Osteoblast (primary cell): ENCODE data around the gene RAD21L1. TPM values are rescaled to one million over a fixed set of nuclear protein-coding genes. Genes with fewer than 3 reads are reported as not detected.

Experiments used
- DNase-seq: peaks from one replicate; pipeline ENCODE4 v3.0.0; 2011; ENCODE audit warnings: low spot score, mixed read lengths; ENCODE audit not compliant: insufficient read length; ENCODE audit errors: missing footprints
- H2AFZ ChIP-seq: 2 replicates; pipeline ENCODE4 v1.6.0; 2011; ENCODE audit warnings: mild to moderate bottlenecking, low read length
- H3K27ac ChIP-seq: 2 replicates; pipeline ENCODE4 v1.5.1; 2011; ENCODE audit warnings: mild to moderate bottlenecking, low read depth, low read length, moderate library complexity
- H3K27me3 ChIP-seq: 2 replicates; pipeline ENCODE4 v1.6.0; 2012; ENCODE audit warnings: mild to moderate bottlenecking, control low read depth, inconsistent platforms, low read length, moderate library complexity; ENCODE audit not compliant: insufficient read depth
- H3K36me3 ChIP-seq: 2 replicates; pipeline ENCODE4 v1.5.1; 2011; ENCODE audit warnings: mild to moderate bottlenecking, low read length, control low read depth, moderate library complexity; ENCODE audit not compliant: insufficient read depth
- H3K4me1 ChIP-seq: 2 replicates; pipeline ENCODE4 v1.5.1; 2011; ENCODE audit warnings: mild to moderate bottlenecking, low read length, control low read depth, moderate library complexity; ENCODE audit not compliant: insufficient read depth
- H3K4me2 ChIP-seq: 2 replicates; pipeline ENCODE4 v1.6.0; 2011; ENCODE audit warnings: mild to moderate bottlenecking, low read length; ENCODE audit not compliant: insufficient read depth
- H3K4me3 ChIP-seq: fragments of 200-600 bp; sonication (generic); 3 replicates; pipeline ENCODE4 v1.5.1; 2012; ENCODE audit warnings: mild to moderate bottlenecking, low read length, inconsistent platforms; ENCODE audit not compliant: insufficient read depth
- H3K79me2 ChIP-seq: 2 replicates; pipeline ENCODE4 v1.6.0; 2012; ENCODE audit warnings: mild to moderate bottlenecking, low read length, control low read depth, inconsistent platforms; ENCODE audit not compliant: insufficient read depth
- H3K9me3 ChIP-seq: 2 replicates; pipeline ENCODE4 v1.5.1; 2011; ENCODE audit warnings: low read depth, low read length, control low read depth
- H4K20me1 ChIP-seq: 2 replicates; pipeline ENCODE4 v1.6.0; 2012; ENCODE audit warnings: mild to moderate bottlenecking, low read length, control low read depth; ENCODE audit not compliant: insufficient read depth
- total RNA-seq: library from RNA; depleted of rRNA; stranded (reverse); fragments of >200 nt; gene quantifications from 2 replicates; pipeline ENCODE4 v1.2.3, GENCODE V29; 2012
- TF ChIP-seq, protein P1 (sequence below): IDR thresholded peaks from 2 replicates; pipeline ENCODE4 v1.5.1; 2011; ENCODE audit warnings: mild to moderate bottlenecking, low read depth, low read length, moderate library complexity; ENCODE audit errors: extremely low read depth

Gene RAD21L1
- total RNA-seq, 1 donor = not detected

DNA sequence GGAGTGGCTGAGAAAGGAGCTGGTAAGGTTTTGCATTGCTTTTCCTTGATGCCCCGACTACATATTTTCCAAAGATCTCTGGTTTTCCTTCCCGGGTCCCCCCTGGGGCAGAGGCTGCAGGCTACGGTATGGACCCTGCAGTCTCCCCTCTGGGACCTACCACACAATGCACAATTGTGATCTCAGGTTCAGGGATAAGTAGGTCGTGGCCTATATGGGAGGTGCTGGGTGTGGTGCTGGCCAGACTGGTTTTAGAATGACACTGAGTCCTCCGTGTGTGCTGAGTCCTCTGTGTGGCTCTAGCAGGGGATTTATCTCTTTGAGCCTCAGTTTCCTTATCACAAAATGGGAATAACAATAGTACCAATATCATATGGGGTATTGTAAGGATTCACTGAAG lies 22.2 kb upstream of the RAD21L1 start:
- no peaks in the 10 kb centered on the region for H3K36me3 ChIP-seq
- H4K20me1 ChIP-seq = no peaks in the 10 kb centered on the region
- no peak overlapping the region for H3K27ac ChIP-seq
- TF ChIP-seq, protein P1, sequence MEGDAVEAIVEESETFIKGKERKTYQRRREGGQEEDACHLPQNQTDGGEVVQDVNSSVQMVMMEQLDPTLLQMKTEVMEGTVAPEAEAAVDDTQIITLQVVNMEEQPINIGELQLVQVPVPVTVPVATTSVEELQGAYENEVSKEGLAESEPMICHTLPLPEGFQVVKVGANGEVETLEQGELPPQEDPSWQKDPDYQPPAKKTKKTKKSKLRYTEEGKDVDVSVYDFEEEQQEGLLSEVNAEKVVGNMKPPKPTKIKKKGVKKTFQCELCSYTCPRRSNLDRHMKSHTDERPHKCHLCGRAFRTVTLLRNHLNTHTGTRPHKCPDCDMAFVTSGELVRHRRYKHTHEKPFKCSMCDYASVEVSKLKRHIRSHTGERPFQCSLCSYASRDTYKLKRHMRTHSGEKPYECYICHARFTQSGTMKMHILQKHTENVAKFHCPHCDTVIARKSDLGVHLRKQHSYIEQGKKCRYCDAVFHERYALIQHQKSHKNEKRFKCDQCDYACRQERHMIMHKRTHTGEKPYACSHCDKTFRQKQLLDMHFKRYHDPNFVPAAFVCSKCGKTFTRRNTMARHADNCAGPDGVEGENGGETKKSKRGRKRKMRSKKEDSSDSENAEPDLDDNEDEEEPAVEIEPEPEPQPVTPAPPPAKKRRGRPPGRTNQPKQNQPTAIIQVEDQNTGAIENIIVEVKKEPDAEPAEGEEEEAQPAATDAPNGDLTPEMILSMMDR = no peak
- H3K79me2 ChIP-seq = no peaks in the 10 kb centered on the region
- no peaks in the 10 kb centered on the region for H3K4me1 ChIP-seq
- H3K4me3 ChIP-seq = no peak overlapping the region
- H3K27me3 ChIP-seq = peaks cover 29% of the 10 kb centered on the region
- H3K4me2 ChIP-seq = no peak overlapping the region
- no peak for DNase-seq
- H2AFZ ChIP-seq = no peak overlapping the region
- H3K9me3 ChIP-seq = no peaks in the 10 kb centered on the region

DNA sequence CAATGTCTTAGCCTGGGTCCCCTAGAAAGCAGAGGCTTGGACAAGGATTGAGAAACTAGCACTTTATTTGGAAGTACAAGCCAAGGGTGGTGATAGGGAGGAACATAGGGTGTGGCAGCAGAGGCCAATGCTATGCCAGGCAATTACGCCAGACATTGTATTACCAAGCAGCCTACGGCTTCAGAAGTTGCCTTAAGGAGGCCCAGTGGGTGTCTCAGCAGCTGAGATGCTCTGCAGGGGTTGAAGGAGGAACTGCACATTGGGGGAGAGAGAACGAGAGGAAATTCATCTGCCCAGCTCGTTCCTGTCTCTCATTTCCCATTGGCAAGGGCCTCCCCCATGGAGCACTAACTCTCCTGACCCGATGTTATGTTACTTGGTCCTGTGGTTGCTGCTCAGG lies 21.7 kb upstream of the RAD21L1 start:
- H2AFZ ChIP-seq = no peak overlapping the region
- H4K20me1 ChIP-seq = no peaks in the 10 kb centered on the region
- no peak overlapping the region for H3K4me2 ChIP-seq
- no peaks in the 10 kb centered on the region for H3K4me1 ChIP-seq
- no peaks in the 10 kb centered on the region for H3K79me2 ChIP-seq
- no peaks in the 10 kb centered on the region for H3K9me3 ChIP-seq
- no peaks in the 10 kb centered on the region for H3K36me3 ChIP-seq
- TF ChIP-seq, protein P1 = no peak
- no peak overlapping the region for H3K27ac ChIP-seq
- DNase-seq = no peak
- no peak overlapping the region for H3K4me3 ChIP-seq
- H3K27me3 ChIP-seq = peaks cover 30% of the 10 kb centered on the region

DNA sequence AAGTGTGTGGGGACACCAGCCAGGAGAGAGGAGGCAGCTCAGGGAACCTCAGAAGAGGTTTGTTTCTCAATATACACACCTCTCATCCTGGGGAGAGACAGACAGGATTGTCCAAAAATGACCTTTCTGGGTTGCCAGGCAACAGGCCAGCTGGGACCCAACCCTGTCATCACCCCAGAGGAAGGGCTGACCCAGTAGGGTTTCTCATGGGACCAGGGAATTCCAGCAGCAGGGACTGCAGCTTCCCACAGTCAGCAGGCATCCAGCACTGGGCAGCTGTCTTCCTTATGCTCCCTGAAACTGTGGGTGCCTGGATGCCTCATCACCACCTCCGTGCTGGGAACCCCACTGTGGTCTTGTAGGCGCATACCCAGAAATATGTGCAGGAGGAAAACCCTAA lies 21.3 kb upstream of the RAD21L1 start:
- H3K27me3 ChIP-seq = peaks cover 30% of the 10 kb centered on the region
- no peaks in the 10 kb centered on the region for H4K20me1 ChIP-seq
- H3K4me3 ChIP-seq = no peak overlapping the region
- no peak for DNase-seq
- no peak overlapping the region for H3K27ac ChIP-seq
- H3K36me3 ChIP-seq = no peaks in the 10 kb centered on the region
- no peak overlapping the region for H3K4me2 ChIP-seq
- H3K9me3 ChIP-seq = no peaks in the 10 kb centered on the region
- no peak overlapping the region for H2AFZ ChIP-seq
- H3K4me1 ChIP-seq = no peaks in the 10 kb centered on the region
- no peaks in the 10 kb centered on the region for H3K79me2 ChIP-seq
- TF ChIP-seq, protein P1 = no peak

DNA sequence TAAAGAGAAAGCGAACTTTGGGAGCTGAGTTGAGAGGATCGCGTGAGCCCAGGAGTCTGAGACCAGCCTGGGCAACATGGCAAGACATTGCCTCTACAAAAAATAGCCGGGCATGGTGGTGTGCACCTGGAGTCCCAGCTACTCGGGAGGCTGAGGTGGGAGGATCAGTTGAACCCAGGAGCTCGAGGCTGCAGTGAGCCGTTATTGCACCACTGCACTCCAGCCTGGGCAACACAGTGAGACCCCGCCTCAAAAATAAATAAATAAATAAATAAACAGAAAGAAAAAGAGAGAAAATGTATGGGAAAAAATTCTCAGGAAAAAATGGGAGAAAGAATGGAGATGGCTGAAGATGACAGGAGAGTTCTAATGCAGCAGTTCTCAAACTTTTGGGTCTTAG lies 20.0 kb upstream of the RAD21L1 start:
- Histone ChIP-seq H3K4me3 (no peak overlapping the region), H3K79me2 (no peaks in the 10 kb centered on the region), H3K36me3 (no peaks in the 10 kb centered on the region), H2AFZ (no peak overlapping the region), H3K9me3 (no peaks in the 10 kb centered on the region), H3K27ac (no peak overlapping the region), H3K4me2 (no peak overlapping the region), H4K20me1 (no peaks in the 10 kb centered on the region), H3K27me3 (peaks cover 29% of the 10 kb centered on the region), H3K4me1 (no peaks in the 10 kb centered on the region)
- TF ChIP-seq, protein P1 = no peak
- no peak for DNase-seq
